Ascending aorta (tissue), 2 donors: Measurements from ENCODE around the gene AGBL5. TPM values are rescaled to one million over a fixed set of nuclear protein-coding genes. Genes with fewer than 3 reads are reported as not detected.

Experiments
- DNase-seq, 2 donors: peaks; one replicate each; pipeline ENCODE4 v3.0.0-alpha.2; 2019; ENCODE audit warnings: low spot score in 2 of 2
- H3K27ac ChIP-seq, 2 donors: fragments of 200-600 bp; sonication (generic); one replicate each; pipeline ENCODE4 v1.5.1; 2016 to 2017; ENCODE audit warnings: mild to moderate bottlenecking in 1 of 2
- H3K27me3 ChIP-seq: fragments of 200-600 bp; sonication (generic); one replicate; pipeline ENCODE4 v1.5.1; 2017
- H3K36me3 ChIP-seq, 2 donors: fragments of 200-600 bp; sonication (generic); one replicate each; pipeline ENCODE4 v1.5.1; 2016
- H3K4me1 ChIP-seq, 2 donors: fragments of 200-600 bp; sonication (generic); one replicate each; pipeline ENCODE4 v1.5.1; 2016 to 2017; ENCODE audit warnings: mild to moderate bottlenecking in 1 of 2
- H3K4me3 ChIP-seq, 2 donors: fragments of 200-600 bp; sonication (generic); one replicate each; pipeline ENCODE4 v1.5.1; 2016 to 2017; ENCODE audit warnings: mild to moderate bottlenecking in 1 of 2
- H3K9me3 ChIP-seq, 2 donors: fragments of 200-600 bp; sonication (generic); one replicate each; pipeline ENCODE4 v1.5.1; 2016
- CTCF ChIP-seq, 3 experiments: fragments of 200-600 bp in 2 of 3; fragments of 450-650 bp in 1 of 3; sonication (generic) in 2 of 3; IDR thresholded peaks; one replicate each; pipeline ENCODE4 v1.5.1; 2016 to 2019; ENCODE audit warnings: antibody characterized with exemption in 3 of 3, mild to moderate bottlenecking in 1 of 3, moderate library complexity in 1 of 3
- intact Hi-C: fragments of 100-400 bp; cut with DNase I; formaldehyde crosslinking; loops from one replicate; pipeline ENCODE4 v1.15.1; 2023
- total RNA-seq: library from RNA; depleted of rRNA; stranded (reverse); fragments of >200 nt; gene quantifications from one replicate; pipeline ENCODE4 v1.1.0, GENCODE V29; 2016

Gene AGBL5
- total RNA-seq, 1 donor from 2014 or later, result 2.1 TPM

- intact Hi-C loops, result no loop called here
- DNase-seq, result no peak
- Histone ChIP-seq H3K27ac (no peak overlapping the region), H3K9me3 (no peaks in the 10 kb centered on the region), H3K4me1 (no peaks in the 10 kb centered on the region), H3K4me3 (no peak overlapping the region), H3K36me3 (peaks cover 13 to 48% of the 10 kb centered on the region in 2 donors), H3K27me3 (no peaks in the 10 kb centered on the region)
- TF ChIP-seq CTCF (IDR thresholded peaks at IDR 0.05), result no peak
Observed at GRCh38 chr2:27024188-27024587, 27.3 kb upstream of the AGBL5 start.

- no peak for TF ChIP-seq CTCF (IDR thresholded peaks at IDR 0.05)
- no peak overlapping the region for H3K4me3 ChIP-seq
- no peak overlapping the region for H3K27ac ChIP-seq
- no peak for DNase-seq
- H3K9me3 ChIP-seq, result no peaks in the 10 kb centered on the region
- intact Hi-C loops, result no loop called here
- H3K36me3 ChIP-seq, result peaks cover 13 to 48% of the 10 kb centered on the region in 2 donors
- H3K4me1 ChIP-seq, result no peaks in the 10 kb centered on the region
- no peaks in the 10 kb centered on the region for H3K27me3 ChIP-seq
Observed at GRCh38 chr2:27024812-27025211, 26.7 kb upstream of the AGBL5 start.

- Histone ChIP-seq H3K36me3 (peaks cover 13 to 48% of the 10 kb centered on the region in 2 donors), H3K27ac (no peak overlapping the region), H3K9me3 (no peaks in the 10 kb centered on the region), H3K4me1 (no peaks in the 10 kb centered on the region), H3K4me3 (no peak overlapping the region), H3K27me3 (no peaks in the 10 kb centered on the region)
- intact Hi-C loops, result no loop called here
- DNase-seq, result no peak
- no peak for TF ChIP-seq CTCF (IDR thresholded peaks at IDR 0.05)
Observed at GRCh38 chr2:27025281-27025800, 26.1 kb upstream of the AGBL5 start.

GRCh38 chr2:27025861-27026851 is 25.3 kb upstream of the AGBL5 start:
- no peaks in the 10 kb centered on the region for H3K9me3 ChIP-seq
- TF ChIP-seq CTCF (IDR thresholded peaks at IDR 0.05), result no peak
- H3K4me1 ChIP-seq, result no peaks in the 10 kb centered on the region
- H3K27me3 ChIP-seq, result no peaks in the 10 kb centered on the region
- peaks cover 13 to 48% of the 10 kb centered on the region in 2 donors for H3K36me3 ChIP-seq
- no peak overlapping the region for H3K27ac ChIP-seq
- intact Hi-C loops, result no loop called here
- no peak for DNase-seq
- H3K4me3 ChIP-seq, result no peak overlapping the region

DNA sequence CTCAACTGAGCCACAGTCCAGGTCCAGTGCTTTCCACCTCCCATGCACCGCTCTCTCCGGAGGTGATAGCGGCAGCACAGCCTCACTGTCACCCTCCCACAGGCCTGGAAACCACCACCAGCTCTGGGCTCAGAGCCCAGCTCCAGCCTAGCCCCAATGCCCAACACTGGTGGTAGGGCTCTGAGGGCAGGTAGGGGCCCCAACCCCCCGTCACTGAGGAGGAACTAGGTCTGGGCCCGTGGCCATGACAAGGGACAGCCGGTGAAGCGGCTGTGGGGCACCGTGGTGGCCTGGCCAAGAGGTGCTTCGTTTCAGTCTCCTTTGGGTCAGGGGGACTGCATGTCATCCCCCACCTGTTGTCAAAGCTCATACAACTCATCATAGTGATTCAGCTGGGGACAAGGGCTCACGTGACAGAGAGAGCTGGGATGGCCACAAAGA is 24.2 kb upstream of the AGBL5 start:
- H3K27ac ChIP-seq, result no peak overlapping the region
- H3K27me3 ChIP-seq, result no peaks in the 10 kb centered on the region
- no peaks in the 10 kb centered on the region for H3K9me3 ChIP-seq
- peaks cover 13 to 48% of the 10 kb centered on the region in 2 donors for H3K36me3 ChIP-seq
- H3K4me1 ChIP-seq, result peaks cover 0 to 3% of the 10 kb centered on the region in 2 donors
- no peak overlapping the region for H3K4me3 ChIP-seq
- intact Hi-C loops, result no loop called here
- TF ChIP-seq CTCF (IDR thresholded peaks at IDR 0.05), result no peak
- no peak for DNase-seq
